Epithelial cell of prostate (primary cell): Measurements from ENCODE around the gene HFE.
"Not testable (repeated sequence)": the region's sequence is repeated elsewhere in the genome, so short reads cannot be mapped to it uniquely, and the experiment has no call there.

Source experiments
- DNase-seq: peaks from one replicate; pipeline ENCODE4 v3.0.0-alpha.2; 2011; ENCODE audit warnings: low read depth, low spot score
- H3K27ac ChIP-seq: fragments of 450-650 bp; 2 replicates; pipeline ENCODE4 v1.5.1; 2017; ENCODE audit warnings: mild to moderate bottlenecking

Gene HFE, protein sequence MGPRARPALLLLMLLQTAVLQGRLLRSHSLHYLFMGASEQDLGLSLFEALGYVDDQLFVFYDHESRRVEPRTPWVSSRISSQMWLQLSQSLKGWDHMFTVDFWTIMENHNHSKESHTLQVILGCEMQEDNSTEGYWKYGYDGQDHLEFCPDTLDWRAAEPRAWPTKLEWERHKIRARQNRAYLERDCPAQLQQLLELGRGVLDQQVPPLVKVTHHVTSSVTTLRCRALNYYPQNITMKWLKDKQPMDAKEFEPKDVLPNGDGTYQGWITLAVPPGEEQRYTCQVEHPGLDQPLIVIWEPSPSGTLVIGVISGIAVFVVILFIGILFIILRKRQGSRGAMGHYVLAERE

DNA sequence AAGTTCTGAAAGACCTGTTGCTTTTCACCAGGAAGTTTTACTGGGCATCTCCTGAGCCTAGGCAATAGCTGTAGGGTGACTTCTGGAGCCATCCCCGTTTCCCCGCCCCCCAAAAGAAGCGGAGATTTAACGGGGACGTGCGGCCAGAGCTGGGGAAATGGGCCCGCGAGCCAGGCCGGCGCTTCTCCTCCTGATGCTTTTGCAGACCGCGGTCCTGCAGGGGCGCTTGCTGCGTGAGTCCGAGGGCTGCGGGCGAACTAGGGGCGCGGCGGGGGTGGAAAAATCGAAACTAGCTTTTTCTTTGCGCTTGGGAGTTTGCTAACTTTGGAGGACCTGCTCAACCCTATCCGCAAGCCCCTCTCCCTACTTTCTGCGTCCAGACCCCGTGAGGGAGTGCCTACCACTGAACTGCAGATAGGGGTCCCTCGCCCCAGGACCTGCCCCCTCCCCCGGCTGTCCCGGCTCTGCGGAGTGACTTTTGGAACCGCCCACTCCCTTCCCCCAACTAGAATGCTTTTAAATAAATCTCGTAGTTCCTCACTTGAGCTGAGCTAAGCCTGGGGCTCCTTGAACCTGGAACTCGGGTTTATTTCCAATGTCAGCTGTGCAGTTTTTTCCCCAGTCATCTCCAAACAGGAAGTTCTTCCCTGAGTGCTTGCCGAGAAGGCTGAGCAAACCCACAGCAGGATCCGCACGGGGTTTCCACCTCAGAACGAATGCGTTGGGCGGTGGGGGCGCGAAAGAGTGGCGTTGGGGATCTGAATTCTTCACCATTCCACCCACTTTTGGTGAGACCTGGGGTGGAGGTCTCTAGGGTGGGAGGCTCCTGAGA lies at the start of gene HFE:
HFE (plus strand) TSS at position 146 of the 832 bp plus-strand sequence; CDS start at position 158, 12 bp downstream.
- no peak for DNase-seq

DNA sequence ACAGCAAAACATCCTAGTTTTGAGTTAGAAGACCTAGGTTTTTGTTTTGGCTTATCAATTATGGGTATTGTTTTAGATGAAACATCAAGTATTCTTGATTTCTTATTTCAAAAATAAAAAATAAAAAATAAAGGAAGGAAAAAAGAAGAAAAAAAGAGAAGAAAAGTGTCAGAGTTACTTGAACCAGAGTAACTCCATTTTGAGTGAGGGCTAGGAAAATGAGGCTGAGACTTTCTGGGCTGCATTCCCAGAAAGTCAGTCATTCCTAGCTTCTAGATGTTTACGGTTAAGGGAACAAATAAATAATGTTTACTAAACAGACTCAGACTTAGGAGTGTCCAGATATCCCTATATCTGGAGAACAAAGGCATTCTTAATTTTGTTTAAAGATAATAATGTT lies 45.3 kb upstream of the HFE start:
- no peak for DNase-seq
- no peak overlapping the region for H3K27ac ChIP-seq

More for the DNA sequence above, at the start of gene HFE:
- H3K27ac ChIP-seq = peak within 1 kb of the TSS; percentile 53

DNA sequence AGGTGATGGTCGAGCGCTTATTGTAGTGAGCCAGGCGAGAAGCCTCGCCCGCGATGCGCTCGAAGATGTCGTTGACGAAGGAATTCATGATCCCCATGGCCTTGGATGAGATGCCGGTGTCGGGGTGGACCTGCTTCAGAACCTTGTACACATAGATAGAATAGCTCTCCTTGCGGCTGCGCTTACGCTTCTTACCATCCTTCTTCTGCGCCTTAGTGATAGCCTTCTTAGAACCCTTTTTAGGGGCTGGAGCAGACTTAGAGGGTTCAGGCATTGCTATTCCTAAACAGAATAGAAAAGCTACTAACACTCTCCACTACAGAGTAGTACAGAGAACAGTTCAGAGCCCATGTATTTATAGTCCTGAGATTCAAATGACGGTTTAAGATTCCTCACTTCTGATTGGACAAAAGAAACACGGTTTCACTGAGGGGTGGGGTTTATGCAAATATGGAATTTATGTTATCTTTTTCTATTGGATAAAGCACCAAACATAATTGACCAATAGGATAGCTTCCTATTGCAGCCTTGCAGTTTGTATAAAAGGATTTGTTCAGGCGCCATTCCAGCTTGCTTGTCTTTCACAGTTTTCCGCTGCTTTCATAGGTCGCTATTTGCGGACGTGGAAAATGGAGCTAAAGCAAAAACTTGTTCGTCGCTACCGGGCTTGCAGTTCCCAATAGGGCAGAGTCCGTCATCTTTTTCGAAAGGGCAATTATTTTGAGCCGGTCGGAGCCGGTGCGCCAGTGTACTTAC lies 43.7 kb upstream of the HFE start:
- peak overlapping the region; percentile 63 for H3K27ac ChIP-seq
- DNase-seq = peak; percentile 88

DNA sequence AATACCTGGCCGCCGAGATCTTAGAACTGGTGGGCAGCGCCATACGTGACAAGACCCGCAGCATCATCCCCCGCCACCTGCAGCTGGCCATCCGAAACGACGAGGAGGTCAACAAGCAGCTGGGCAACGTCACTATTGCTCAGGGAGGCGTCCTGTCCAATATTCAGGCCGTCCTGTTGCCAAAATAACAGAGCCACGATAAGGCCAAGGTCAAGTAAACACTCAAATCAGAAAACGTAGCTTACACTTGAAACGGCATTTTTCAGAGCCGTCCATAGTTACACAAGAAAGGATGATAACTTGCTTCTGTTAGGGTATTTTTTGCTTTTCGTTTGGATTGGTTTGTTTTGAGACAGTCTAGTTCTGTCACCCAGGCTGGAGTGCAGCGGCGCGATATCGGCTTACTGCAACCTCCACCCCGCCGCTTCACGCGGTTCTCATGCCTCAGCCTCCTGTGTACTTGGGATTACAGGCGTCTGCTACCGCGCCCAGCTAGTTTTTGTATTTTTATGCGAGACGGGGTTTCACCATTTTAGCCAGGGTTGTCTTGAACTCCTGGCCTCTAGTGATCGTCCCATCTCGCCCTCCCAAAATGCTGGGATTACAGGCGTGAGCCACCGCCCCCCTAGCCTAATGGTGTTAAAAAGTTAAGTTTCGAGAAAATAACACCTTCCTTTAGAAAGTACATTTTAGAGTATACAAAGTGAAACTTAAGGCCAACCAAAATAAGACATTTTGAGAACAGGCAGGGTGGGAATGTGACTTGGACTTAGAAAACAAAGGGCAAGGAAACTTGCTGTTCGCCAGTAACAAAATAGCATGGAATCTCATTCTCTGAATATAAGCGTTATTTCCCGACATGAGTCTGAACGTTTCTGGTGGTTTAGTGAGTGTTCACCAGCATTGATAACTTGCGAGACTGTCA lies 42.8 kb upstream of the HFE start:
- DNase-seq = no peak
- peak overlapping the region; percentile 63 for H3K27ac ChIP-seq

DNA sequence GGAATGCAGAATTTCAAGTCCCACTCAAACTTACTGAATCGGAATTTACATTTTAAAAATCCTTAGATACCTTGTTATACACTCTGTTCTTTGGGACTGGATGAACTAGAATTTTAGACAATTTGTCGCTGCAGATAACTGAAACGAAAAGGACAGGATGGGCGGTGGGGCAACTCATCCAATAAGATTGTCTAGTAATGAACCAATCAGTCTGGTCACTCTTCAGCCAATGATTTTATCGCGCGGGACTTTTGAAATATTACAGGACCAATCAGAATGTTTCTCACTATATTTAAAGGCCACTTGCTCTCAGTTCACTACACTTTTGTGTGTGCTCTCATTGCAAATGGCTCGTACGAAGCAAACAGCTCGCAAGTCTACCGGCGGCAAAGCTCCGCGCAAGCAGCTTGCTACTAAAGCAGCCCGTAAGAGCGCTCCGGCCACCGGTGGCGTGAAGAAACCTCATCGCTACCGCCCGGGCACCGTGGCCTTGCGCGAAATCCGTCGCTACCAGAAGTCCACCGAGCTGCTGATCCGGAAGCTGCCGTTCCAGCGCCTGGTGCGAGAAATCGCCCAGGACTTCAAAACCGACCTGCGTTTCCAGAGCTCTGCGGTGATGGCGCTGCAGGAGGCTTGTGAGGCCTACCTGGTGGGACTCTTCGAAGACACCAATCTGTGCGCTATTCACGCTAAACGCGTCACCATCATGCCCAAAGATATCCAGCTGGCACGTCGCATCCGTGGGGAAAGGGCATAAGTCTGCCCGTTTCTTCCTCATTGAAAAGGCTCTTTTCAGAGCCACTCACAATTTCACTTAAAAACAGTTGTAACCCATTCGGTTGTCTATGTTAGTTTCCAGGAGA lies 41.9 kb upstream of the HFE start:
- DNase-seq = no peak
- peak overlapping the region; percentile 63 for H3K27ac ChIP-seq

DNA sequence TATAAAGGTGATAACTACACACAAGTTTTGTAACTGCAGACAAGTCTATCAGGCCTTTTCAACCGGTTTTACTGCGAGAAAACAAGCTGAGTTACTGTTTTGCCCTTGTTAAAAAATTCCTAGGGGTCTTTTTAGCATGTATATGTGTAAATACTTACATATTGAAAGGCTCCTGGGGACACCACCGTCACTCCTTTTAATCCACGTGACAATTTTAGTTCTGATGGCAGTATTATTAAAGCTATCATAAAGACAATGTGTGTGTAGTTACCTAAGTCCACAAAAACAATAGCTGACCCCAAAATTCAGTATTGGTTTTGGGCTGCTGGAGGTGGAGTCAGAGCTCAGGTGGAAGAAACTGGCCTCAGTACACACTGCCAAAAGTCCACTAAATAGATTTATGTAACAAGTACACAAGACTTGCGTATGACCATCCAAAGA lies 41.3 kb upstream of the HFE start:
- peak overlapping the region; percentile 63 for H3K27ac ChIP-seq
- DNase-seq = no peak

DNA sequence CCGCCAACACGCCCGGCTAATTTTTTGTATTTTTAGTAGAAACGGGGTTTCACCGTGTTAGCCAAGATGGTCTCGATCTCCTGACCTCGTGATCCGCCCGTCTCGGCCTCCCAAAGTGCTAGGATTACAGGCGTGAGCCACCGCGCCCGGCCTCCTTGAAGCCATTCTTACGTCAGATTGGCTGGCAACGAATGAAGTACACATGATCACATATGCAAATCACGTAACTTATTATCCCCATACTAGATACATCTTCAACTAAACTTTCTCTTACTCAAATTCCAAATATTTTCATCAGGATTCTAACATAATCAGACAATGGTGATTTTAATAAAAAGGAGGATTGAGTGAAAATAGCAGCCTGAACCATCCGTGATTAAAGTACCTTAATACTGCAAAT lies 39.9 kb upstream of the HFE start:
- H3K27ac ChIP-seq, DNase-seq: not testable (repeated sequence)

DNA sequence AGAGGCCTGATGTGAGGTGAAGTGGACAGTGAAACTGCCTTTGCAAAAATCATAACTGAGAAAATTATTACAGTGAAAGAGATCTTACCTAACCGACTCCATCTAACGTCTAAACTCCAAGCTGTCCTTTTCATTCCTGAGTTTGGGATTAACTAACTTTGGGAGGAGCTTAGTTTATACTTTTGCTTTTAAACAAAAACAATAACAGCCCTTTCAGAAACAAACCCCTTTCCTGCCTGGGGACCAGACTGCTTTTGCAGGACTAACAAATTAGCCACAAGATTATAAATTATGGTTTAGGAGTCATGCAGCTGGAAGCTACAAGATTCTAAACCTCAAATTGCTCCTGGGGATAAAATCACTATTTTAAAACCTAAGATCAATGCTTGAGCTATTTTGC lies 38.6 kb upstream of the HFE start:
- H3K27ac ChIP-seq = no peak overlapping the region
- no peak for DNase-seq

DNA sequence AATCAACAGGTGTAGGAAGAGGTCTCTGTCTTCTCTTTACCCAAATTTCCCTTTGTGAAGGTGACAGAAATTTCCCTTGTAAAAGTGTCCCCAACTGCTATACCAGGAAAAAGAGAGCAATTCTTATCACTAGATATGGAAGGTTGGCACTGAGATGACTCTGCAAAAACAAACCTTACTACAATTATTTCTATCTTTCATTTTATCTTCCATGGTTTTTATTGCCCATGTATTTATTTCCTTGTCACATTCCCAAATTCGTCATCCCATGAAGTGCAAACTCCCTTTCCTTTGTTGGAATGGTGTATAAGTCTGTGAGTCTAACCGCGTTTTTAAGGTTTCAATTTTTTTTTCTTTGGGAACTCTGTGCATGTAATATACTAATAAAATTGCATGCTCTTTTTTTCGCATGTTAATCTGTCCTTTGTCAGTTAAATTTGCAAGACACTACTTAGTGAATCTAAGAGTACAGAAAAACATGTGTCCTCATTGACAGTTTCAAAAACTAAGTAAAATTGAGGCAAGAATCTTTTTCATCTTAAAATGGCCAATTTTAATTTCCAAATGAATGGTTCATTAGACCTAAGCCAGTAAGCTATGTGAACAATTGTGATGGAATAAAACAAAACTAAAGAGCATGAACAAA lies 35.4 kb upstream of the HFE start:
- DNase-seq = no peak
- H3K27ac ChIP-seq = no peak overlapping the region

DNA sequence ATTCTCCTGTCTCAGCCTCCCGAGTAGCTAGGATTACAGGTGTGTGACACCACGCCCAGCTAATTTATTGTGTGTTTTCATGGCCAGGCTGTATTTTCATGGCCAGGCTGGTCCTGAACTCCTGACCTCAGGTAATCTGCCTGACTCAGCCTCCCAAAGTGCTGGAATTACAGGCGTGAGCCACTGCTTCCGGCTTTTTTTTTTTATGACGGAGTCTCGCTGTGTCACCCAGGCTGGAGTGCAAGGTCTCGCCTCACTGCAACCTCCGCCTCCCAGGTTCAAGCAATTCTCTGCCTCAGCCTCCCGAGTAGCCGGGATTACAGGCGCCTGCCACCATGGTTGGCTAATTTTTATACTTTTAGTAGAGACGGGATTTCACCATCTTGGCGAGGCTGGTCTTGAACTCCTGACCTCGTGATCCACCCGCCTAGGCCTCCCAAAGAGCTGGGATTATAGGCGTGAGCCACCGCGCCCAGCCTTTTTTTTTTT lies 34.4 kb upstream of the HFE start:
- not testable (repeated sequence) for H3K27ac ChIP-seq, DNase-seq

DNA sequence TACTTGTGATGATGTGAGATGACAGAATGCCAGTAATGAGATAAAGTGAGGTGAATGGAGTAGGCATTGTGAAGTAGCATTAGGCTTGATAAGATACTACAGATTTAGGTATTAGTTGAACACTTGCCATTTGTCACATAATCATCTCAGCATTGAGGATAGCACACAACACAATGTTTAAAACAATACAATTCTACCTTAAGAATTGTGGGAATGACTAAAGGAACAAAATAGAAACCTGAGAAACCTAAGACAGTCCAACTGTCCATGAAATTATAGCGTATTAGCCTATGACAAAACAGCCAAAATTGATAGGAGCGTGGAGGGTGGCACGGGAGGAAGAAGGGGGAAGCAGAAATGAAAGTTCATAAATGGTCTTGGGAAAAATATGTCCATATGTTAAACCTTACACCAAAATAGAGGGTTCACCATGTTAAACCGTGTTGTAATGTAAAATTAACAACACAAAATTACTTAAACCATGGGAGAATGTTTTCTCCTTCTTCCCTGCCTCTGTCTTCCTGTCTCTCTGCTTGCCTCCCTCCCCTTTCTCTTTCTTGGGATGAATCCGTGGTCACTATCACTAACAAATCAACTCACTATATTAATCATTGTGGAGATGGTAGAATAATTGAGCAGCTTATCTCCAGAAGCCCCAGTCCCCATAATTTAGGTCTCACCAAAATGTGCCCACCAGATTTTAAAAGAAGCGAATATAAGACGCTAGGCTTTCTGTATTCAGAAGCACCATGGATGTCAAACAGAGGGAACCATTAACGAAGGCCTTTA lies 33.0 kb upstream of the HFE start:
- DNase-seq = no peak
- H3K27ac ChIP-seq = peak overlapping the region; percentile 87

DNA sequence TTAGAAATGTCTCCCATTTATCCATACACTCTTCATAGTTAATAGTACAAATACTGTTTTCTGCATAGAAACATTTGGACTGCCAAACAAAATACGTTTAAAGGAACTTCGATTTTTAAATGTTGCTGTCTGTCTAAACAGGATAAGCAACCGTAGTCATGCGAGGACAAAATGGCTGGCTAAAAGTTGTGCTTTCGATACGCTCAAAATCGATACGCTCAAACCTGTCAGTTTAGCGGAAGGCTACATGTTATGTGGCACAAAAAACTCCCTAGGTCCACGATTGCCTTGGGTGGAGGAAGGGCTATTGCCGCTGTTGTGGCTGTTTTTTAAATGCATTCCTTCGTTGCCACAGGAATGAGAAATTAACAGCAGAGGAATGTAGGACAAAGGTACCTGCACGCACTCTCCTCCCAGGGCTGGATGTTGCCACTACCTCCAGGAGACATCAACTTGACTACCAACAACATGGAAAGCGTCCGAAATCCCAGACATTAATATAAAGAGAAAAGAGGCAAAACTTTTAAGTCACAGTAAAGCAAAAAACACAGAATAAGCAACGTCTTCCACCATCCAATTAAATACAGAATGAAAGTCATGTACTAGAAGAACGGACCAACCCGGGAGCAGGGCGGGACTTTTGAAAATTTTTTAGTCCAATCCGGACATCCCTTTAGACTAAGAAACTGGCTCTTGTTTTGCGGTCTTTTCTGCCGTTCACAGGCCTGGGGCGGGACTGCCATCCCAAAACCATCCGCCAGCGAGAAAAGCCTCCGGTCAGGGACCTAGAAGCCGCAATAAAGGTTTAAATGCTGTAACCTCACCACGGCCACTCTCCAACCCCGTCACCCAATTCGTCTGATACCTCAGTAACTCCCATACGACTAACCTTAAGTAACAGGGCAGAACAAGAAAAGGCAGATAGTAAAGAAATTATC lies 32.2 kb upstream of the HFE start:
- peak overlapping the region; percentile 87 for H3K27ac ChIP-seq
- peak; percentile 87 for DNase-seq

DNA sequence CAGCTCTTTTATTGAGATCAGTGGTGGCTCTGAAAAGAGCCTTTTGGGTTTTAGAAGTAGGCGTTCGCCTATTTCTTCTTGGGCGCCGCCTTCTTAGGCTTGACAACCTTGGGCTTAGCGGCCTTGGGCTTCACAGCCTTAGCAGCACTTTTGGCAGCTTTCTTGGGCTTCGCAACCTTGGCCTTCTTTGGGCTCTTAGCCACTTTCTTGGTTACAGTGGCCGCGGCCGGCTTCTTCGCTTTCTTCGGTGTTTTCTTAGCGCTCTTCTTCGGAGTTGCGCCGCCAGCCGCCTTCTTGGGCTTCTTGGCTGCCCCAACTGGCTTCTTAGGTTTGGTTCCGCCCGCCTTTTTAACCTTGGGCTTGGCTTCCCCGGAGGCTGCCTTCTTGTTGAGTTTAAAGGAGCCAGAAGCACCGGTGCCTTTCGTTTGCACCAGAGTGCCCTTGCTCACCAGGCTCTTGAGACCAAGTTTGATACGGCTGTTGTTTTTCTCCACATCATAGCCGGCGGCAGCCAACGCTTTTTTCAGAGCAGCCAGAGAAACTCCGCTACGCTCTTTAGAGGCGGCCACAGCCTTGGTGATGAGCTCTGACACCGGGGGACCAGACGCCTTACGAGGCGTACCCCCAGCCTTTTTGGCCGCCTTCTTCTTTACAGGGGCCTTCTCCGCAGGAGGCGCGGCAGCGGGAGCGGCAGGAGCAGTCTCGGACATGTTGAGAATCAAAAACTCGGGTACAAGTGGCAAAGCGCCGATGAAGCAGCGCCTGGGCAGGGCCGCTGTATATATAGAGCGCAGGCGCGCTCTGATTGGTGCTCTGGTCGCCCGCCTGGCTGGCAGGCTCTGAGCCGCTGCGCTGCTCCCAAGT lies 31.3 kb upstream of the HFE start:
- H3K27ac ChIP-seq = peak overlapping the region; percentile 87
- DNase-seq = no peak

DNA sequence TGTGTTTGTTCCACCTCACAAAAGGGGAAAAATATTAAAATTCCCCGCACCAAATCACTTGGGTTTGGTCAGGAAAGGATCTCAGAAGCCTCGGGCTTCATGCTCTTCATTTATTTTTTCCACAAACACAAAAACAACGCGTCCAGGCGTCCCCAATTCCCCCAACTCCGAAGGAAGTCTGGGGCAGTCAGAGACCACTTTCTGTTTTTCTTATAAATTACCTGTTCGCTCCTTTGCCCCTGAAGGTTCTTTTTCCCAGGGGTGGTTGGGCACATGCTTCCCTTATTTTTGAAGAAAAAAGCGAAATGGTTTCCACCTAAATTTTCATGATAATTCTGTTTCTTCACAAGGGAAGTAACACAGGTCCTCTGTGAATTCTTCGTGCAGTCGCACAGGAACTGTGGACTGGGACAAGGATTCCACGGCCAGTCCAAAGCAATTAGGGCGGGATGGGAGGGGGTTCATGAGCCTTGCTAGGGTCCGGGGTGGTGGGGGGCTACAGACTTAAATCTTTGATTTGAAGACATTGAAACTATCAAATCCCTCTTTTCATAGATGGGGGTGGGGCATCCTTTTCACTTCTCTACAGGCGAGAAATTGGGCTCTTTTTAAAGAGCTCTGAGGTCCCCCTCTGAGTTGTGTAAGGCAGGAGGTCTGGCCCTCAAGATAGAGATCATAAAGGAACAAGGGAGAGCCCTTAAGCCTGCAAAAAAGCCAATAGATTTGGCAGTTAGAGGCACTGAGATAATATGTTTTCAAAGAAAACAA lies 30.5 kb upstream of the HFE start:
- no peak for DNase-seq
- peak overlapping the region; percentile 87 for H3K27ac ChIP-seq

DNA sequence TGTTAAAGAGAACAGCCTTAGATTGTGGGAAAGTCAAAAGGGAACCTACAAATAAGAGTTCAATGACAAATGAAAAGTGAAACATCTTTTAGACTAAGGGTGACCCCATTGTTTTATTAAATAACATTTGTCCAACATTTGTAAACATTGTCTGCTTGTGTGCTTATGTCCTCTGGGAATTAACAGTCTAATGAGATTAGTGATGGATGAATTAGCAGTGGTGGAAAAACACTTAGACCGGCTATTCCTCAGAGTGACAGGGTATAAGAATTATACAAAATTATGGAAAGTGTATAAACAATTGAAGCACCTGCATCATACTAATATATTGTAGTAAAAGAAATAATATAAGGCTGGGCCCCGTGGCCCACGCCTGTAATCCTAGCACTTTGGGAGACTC lies 29.3 kb upstream of the HFE start:
- no peak for DNase-seq
- no peak overlapping the region for H3K27ac ChIP-seq
